GM21526 (cell line): ENCODE results near the gene CDKL1.

ENCODE experiments used
- ATAC-seq: cut with Tn5 transposase; IDR thresholded peaks from one replicate; pipeline ENCODE4 v1.9.1; 2021; ENCODE audit warnings: moderate library complexity; ENCODE audit not compliant: unreplicated experiment, low FRiP score

The CDKL1 gene

DNA sequence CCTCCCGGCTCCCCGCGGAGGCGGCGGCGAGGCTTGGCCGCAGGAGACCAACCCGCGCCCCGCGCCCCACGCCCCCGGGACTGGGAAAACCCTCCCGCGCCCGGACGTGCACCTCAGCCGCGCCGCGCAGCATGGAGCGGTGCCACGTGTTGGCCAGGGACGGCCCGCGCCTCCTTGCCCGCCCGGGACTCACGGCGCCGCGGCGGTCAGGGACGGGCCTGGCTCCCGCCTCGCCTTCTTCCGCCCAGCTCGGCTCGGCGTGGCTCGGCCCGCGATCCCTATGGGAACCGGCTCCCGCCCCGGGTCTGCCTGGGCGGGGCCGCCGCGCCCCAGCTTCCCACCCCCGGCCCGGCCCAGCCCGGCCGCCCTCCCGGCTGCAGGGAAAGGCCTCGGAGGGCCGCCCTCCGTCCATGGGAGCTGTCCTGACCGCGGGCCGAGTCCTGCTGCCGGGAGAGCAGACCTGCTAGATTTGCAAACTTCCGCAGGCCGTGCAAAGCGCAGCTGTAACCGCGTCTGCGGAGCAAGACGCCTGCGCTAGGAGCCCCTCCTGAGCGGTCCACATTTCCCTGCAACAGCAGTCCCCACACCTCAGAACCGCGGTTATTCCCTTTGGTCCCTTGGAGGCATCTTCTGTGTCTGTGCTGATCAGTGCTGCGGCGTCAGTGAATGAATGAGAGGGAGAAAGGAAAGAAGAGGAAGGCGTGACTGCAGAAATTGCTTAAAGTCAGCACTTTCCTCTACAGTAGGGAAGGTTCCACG, at the start of gene CDKL1:
TSS of gene CDKL1 (minus strand) at position 251 of the 759 bp plus-strand sequence. CDS start 1,013 bp downstream, outside the sequence.
- no peak for ATAC-seq

DNA sequence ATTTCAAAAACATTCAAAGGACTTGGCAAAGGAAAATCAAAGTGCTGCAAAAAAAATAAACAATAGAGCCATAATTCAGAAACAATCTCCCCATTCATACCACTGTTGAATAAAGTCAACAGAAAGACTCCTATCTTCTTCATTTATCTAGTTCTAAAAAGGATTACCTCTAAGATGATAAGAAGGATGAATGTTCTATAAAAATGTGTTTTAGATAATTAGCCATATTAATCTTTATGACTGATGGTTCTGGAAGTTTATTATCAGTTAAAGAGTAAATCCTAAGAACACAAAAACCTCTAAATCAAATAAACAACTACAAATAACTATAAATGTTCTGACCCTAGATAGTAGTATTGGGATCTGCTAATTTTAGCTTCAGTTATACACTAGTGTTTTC, 37.8 kb upstream of the CDKL1 start:
- ATAC-seq, result no peak

DNA sequence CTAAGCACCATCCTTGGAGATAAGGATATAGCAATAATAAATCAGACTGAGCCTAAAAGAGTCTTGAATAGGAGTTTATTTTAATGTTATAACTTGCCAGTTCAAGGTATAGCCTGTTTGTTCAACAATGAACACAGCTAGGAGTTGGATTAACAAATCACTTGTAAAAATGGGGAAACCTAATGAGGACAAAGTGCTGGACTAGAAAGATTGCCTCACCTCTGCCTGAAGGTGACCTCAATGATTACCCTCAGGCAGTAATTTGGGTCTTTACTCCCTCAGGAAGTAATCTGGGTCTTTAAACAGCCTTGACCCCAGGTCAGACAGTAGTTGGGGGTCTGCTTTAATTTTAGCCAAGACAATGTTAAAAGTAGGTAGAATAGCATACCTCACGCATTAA, 35.5 kb upstream of the CDKL1 start:
- ATAC-seq, result no peak

GRCh38 chr14:50425816-50426215, 29.1 kb upstream of the CDKL1 start:
- no peak for ATAC-seq

DNA sequence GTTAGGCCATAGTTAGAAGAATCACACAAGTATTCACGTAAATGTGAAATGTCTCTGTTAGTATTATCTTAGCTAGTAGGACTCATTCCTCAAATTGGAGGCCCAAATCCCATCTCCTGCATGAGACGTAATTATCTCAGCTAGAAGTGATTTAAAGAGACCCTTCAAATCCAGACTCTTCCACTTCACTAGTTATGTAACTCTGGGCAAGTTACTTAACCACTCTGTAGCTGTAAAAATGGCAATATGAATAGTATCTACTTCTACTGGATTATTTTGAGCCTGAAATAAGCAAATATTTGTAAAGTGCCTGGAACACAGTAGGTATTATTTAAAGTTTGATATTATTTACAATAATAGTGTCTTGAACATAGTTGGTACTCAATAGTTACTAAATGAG, 28.4 kb upstream of the CDKL1 start:
- ATAC-seq, result no peak

DNA sequence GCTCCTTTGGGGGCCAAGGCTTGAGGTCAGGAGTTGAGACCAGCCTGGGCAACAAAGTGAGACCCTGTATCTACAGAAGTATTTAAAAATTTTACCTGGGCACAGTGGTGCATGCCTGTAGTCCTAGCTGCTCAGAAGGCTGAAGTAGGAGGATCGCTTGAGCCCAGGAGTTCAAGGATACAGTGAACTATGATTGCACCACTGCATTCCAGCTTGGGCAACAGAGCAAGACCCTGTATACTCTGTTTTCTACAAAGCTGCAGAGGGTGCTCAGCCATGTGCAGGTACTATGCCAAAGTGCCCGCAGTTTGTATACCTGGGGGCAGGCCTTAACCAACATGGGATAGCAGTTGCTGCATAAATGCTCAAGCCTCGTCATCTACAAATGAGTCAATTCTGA, 26.8 kb upstream of the CDKL1 start:
- ATAC-seq, result no peak

DNA sequence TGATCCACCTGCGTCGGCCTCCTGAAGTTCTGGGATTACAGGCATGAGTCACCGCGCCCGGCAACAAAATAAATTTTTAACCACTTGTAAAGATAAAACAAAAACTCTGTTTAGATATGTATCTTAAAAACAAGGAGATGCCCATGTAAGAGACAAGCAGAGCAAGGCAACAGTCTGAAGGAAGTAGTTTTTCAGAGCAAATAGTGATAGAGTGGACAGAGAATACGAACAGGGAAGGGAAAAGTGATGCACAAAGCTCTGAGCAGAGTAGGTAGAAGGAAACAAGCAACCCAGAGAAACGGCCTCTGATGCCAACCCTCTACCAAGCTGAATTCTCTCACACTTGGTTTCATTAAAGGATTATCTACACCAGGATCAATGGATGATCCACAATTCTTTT, 24.8 kb upstream of the CDKL1 start:
- ATAC-seq, result no peak

DNA sequence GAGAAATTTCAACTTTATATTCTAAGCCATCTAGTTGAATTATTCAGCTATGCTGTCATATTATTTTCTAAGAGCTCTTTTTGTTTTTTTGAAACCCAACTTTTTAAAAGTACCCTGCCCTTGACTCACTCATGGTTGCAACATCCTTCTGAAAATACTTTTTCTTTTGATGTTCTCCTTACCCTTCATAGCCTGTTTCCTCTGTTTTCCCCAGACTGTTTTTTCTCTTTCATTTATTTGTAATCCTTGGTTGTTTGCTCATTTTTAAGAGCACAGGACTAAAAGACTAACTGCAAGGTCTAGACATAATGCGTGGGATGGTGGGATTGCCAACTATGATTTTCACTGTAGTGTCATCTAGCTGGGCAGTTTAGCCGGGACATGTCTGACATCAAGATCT, 21.2 kb upstream of the CDKL1 start:
- no peak for ATAC-seq

DNA sequence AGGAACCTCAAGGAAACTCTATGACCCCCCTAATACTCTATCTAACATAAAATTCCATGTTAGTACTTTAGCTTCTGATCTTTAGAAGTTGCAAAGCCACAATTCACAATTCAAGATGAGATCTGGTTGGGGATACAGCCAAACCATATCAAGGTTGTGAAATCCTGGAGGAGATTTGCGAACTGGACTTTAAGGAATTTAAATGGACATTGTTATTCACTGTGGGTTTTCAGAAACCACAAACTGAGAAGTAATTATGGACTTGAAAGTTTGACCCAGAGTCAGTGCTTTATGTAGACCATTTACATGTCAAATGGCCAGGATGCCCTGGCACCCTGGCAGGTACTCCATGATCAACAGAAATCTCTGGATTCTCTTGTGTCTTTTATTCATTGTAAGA, 14.2 kb upstream of the CDKL1 start:
- no peak for ATAC-seq

GRCh38 chr14:50410071-50410470, 13.4 kb upstream of the CDKL1 start:
- no peak for ATAC-seq

DNA sequence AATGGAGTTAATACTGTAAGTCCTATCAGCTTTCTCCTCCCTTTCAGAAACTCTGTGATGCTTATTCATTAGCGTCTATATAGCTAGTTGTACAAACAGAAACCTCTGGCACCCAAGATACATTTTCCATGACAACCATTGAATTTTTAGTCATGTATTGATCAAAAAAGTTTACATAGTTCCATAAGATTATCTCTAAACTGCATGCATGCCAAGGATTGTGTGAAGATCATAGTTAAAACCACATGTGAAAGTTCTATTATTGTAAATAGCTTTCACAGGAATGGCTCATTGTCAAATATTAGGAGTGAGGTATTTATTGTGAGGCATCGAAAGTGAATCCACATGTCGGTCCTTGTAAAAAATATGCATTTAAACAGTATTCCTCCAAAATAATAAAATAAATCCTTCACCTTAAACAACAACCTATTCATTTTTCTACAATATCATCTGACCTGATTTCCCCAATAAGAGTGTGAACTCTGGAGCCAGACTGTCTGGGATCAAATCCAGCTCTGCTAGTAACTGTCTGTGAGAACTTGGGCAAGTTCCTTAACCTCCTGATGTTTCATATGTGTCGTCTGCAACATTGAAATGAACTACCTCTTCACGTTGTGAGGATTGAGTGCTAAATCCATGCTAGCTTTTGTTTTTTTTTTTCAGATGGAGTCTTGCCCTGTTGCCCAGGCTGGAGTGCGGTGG, 10.6 kb upstream of the CDKL1 start:
- no peak for ATAC-seq

DNA sequence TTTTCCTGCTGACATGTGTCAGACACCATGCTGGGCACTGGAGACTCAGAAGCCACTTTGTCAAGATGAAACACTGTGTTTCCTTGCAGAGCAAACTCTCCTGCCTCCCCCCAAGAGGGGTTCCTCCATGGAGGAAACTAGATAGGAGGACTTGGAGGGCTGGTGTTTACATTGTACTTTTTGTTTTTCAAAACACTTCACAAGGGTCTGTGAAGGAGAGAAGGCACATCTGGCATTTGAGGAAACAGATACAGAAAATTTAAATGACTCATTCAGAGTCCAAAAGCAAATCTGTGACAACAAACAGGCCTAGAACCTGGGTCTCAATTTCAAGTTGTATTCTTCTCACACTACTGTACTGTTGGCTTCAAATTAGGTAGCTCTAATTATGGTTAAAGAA, 6.7 kb upstream of the CDKL1 start:
- no peak for ATAC-seq

GRCh38 chr14:50402965-50403364, 6.3 kb upstream of the CDKL1 start:
- ATAC-seq, result no peak

- no peak for ATAC-seq
Observed at GRCh38 chr14:50400461-50400860, 3.8 kb upstream of the CDKL1 start.

- no peak for ATAC-seq
Observed at GRCh38 chr14:50399251-50400032, 2.8 kb upstream of the CDKL1 start.

DNA sequence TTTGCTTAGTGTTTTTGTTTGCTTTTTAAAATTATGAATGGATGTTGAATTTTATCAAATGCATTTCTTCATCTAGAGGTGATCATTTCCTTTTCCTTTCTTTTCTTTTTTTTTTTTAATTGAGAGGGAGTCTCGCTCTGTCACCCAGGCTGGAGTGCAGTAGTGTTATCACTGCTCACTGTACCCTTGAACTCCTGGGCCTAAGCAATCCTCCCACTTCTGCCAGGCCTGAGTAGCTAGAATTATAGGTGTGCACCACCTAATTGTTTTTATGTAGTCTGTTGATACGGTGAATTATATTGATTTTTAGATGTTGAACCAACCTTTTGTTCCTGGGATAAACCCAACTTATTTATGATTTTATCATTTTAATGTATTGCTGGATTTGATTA, 1.5 kb upstream of the CDKL1 start:
- no peak for ATAC-seq

GRCh38 chr14:50397390-50398188, 908 bp upstream of the CDKL1 start:
- no peak for ATAC-seq

DNA sequence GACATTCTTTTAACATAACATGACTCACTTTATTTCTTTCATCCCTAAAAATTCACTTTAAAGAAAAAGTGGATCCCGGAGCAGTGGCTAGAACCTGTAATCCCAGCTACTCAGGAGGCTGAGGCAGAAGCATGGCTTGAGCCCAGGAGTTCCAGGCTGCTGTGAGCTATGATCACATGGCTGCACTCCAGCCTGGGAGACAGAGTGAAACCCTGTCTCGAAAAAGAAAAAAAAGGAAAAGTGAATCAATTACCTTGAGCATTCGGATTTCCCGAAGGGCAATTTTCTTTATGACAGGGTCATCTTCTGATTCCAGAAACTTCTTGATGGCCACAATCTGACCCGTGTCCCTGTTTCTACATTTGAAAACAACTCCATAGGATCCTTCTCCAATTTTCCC, 1.2 kb downstream of the CDKL1 start:
- ATAC-seq, result no peak

DNA sequence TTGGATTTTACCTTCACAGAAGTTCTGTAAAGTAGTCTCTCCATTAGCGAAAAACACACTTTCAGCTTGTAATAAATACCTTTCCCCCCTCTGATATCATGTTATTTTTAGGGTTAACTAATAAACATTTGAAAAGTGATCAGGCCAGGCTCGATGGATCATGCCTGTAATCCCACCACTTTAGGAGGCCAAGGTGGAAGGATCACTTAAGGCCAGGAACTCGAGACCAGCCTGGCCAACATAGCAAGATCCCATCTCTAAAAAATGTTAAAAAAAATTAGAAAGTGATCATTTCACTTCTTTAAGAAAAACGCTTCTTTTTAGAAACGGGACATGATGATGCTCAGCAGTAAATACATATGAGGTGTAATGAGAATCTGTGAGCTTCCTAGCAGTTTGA, 2.0 kb downstream of the CDKL1 start:
- no peak for ATAC-seq

GRCh38 chr14:50389668-50390441, 6.8 kb downstream of the CDKL1 start:
- no peak for ATAC-seq
